KG1 (cell line): ENCODE measurements around the gene HOXB2.
A peak's percentile ranks its signal among the peaks of the same experiment; 100 is the strongest.

Experiments
- DNase-seq: peaks from one replicate; lab custom pipeline; 2025; lab: John Stamatoyannopoulos, UW

The HOXB2 gene

DNA sequence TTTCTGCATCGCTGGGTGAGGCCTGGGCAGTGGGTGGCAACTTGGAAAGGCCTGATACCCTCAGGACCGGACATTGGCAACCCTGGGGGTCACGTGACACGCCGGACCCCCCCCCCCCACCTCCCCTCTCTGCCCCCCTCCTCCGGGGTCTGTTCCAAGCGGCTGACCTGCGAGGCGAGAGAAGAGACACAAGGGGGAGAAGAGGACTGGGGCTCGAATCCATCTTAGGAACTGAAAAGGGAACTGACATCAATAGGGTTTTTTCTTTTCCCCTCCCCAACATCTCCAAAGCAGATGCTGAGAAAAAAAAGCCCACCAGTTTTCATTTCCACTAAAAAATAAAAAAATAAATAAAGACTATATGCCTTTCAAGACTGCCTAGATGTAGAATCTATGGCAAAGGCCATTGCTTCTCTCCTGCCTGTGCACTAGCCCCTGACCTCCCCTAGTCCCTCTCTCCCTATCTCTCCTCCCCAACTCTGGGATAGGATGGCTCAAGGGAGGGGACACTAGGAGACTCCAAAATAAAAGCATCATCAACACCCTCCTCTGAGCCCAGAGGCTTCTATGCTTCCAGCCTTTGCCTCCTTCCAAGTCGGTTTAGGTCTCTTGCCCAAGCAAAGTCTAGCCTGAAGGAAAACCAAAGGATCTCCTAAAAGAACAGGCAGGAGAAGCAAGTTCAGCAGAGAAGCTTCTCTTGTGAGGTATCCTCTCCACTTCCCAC lies 7.7 kb upstream of the HOXB2 start:
- no peak for DNase-seq

GRCh38 chr17:48551596-48552465 lies 6.9 kb upstream of the HOXB2 start:
- DNase-seq: no peak

DNA sequence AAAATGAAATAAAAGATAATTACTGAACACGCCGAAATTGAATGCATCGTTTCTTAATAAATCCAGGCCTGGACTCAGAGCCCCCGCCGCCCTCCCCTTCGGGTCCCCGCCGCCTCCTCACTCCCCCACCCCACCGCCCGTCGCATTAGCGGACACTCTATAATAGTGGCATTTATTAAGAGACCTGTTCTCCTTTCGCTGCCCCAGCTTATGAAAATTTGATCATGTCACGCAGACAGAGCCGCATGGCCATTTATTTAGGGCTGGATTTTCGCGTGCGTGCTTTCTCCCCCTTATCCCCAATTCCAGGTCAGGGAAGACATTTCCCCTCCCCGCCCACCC lies 6.3 kb upstream of the HOXB2 start:
- DNase-seq: no peak

GRCh38 chr17:48550502-48551213 lies 5.7 kb upstream of the HOXB2 start:
- DNase-seq: no peak

DNA sequence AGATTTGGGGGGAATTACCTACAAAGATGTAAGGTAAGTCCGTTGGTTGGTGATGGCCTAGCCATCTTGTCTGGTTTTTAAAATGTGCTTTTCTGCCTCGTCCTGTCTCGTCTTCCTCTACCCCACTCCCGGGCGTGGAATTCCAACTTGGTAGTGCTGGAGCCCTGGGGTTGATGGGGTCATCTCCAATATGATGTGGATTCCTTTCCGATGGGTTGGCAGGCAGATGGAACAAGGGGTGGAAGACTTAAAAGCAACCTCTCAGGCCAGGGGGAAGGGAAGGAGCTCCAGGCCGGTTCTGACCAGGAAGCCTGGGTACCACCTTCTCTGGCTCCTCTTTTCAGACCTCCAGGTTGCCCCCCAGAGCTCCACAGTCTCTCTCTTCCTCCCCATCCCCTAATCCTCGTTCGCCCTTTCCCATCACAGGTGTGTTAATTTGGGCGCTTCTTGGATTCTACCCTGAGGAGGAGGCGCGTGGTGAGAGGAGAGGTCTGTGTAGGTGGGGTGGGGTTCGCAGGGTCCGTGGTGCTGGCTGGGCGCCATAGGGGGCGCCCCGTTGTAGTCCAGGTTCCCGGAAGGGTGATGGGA lies 5.1 kb upstream of the HOXB2 start:
- DNase-seq: no peak

DNA sequence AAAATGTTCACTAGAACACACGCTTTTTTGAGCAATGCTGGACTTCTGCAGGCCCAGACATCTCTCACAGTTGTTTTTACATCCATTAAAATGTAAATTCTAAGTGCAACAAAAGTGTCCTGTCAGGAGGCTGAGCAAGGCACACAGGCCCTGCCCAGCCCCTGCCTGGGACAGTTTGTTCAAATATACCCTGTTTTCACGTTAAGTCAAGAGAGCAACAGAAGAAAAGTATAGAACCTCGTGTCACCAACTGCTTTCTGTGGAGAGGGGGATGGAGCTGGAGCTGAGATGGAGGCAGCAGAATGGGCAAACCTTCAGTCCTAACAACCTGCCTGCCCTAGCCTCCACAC lies 4.3 kb upstream of the HOXB2 start:
- DNase-seq: no peak

DNA sequence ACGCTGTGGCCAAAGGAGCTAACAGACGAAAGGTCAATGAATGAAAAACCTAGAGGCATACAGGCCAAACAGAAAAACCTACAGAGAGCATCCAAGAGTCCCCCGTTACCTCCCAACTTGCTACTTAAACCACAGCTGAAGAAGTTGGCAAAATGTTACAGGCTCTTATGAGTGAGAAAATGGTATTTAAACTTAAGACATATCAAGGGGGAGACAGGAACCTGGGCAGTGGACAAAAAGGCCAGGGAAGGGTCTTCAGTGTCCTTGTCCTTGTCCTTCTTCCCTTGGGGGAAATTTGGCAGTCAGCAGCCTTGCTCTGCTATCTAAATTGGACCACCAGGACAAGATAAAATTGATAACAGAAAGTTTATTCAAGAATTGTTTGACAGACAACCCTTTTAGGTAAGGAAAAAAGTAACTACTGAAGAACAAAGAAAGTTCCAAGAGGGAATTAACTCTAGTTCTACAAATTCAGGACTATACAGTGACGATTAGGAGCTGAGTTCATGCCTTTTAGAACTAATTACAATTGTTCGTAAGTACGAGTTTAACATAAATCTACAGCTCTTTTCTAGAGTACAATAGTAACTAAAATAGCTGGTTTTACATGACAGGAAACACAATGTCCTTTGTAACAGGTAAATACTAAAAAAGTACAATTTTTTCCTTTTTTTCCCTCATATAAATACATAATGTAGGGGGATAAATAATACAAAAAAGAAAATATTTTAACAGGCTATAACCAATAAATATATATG lies 3.8 kb upstream of the HOXB2 start:
- DNase-seq: no peak

- DNase-seq: no peak
Observed at GRCh38 chr17:48547808-48548522, 3.1 kb upstream of the HOXB2 start.

- DNase-seq: peak; percentile 74
Observed at GRCh38 chr17:48546924-48547807, 2.3 kb upstream of the HOXB2 start.

GRCh38 chr17:48546137-48546923 lies 1.4 kb upstream of the HOXB2 start:
- DNase-seq: no peak

DNA sequence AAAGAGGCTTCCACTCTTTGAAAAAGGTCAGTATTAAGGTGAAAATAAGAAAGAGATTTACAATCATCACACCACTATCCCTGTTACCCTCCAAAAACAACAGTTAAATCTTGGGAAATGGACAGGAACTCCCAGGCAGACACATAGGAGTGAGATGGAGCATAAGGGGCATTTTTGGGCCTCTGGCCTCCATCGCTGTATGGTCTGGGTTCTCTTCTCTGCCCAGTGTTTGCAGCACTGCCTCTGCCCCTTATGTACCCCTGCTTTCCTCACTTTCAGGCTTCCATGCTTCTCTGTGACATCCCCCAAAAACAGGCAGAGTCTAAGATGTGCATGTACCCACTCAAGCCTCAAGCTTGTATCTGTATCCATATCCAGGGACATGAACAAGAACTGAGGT lies 630 bp upstream of the HOXB2 start:
- no peak for DNase-seq

DNA sequence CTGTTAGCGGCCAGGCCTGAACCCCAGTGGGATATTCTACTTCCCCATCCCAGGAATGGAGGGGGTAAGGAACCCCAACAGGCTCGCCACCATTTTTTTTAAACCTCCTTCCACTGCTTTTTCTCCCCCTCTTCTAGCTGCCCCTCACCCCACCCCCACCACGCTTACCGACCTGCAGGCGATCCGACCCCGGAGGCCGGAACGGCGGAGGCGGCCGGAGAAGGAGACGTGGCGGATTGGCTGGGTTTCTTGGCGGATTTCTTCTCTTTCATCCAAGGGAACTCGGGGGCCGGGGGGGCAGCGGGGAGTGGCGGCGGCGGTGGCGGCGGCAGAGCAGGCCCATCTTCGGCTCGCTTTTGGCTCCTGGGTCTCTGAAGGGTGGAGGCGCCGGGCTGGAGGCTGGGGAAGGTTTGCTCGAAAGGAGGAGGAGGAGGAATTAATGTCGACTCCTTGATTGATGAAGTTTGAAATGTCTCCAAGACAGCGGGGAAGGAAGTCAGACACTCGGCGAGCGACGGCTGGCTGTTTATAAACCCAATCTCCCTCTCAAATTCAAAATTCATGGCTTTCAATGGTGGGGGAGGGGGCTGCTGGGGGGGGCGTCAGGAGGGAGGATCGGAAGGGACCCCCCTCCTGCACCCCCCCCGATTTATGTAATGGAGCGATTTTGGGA lies 424 bp downstream of the HOXB2 start:
- peak; percentile 56 for DNase-seq

DNA sequence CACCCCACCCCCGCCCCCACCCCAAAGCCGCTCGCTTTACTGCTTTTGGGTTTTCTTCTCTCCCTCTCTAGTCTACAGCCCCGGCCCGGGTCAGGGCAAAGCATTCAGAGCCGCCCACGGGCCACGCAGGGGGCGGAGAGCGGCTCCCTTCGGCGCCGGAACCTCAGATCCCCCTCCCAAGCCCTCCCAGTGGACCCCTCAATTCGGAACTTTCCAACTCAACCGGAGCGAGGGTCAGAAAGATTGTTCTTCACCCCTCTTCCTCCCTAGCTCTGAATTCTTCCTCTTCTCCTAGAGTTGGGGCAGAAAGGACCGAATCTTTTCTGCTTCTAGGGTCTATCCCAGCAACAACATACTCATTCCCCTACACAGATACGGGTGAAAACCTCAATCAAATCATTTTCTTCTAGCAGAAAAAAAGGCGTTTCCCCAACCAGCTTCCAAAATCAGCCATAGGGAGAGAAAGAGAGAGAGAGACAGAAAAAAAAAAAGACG lies 1.0 kb downstream of the HOXB2 start:
- DNase-seq: no peak

DNA sequence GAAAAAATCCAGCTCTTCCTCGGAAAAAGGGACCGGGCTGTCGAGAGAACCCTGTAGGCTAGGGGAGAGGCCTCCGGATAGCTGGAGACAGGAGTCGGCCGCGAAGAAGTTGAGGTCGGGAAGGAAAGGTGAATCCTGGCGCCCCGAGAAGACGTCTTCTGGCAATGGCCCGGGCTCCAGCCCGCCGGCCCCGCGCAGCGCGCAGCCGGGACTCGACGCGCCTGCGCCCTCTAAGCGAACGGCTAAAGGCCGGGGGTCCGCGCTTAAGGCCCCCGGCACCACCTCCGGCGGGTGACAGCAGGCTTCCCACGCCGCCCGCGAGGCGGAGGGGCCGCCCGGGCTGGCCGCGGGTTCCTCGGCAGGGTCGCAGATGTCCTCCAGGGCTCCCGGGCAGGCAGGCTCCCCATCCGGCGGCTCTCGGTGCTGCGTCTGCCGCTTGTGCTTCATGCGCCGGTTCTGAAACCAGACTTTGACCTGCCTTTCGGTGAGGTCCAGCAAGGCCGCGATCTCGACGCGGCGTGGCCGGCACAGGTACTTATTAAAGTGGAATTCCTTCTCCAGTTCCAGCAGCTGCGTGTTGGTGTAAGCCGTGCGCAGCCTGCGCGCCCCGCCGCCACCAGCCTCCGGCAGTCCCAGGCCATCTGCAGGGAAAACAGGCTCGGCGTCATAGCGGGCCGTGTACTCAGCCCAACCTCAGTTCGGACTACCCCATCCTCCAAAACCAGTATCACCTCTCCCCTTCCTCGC lies 1.6 kb downstream of the HOXB2 start:
- peak; percentile 30 for DNase-seq

DNA sequence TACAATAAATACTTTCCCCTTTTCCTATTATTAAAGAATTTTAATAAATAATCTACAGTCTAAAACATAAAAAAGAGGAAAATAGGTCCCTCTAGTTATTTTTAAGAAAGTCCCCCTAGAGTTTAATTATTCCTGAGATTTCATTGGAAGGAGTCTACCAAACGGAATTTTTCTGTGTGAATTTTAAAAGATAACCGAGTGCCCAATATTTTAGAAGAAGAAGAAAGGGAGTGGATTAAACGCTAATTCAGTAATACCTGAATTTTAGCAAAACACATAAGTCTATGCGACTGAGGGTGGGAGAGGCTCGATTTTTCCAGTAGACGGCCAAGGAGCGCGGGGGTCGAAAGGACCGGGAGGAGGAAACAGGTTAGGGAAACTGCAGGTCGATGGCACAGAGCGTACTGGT lies 2.2 kb downstream of the HOXB2 start:
- no peak for DNase-seq

DNA sequence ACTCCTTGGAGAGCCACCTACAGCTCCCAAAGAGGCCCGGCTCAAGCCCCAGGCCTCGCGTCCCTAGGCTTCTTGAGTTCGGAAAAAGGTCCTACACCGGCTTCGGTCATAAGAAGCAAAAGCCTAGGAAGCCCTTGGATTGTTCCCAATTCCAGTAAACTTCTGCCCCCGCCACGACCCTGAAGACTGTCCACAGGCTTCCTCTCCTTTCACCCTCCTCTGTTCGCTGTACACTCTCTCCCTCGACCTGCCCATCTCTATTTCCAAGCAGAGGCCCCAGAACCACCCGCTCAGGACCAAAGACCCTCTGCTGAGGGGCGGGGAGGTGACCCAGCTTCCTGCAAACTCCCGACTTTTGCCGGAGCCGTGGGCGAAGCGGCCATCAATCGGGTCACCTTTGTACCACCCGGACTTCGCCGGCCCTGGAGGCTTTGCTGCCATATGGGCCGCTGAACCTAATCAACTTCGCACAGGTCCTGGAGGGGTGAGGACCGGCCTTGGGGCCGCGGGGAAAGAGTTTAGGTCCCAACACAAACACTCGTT lies 2.7 kb downstream of the HOXB2 start:
- DNase-seq: no peak

- no peak for DNase-seq
Observed at GRCh38 chr17:48541577-48542113, 3.3 kb downstream of the HOXB2 start.
